Parathyroid adenoma (tissue), 2 donors: ENCODE data around the gene MTX3.

Experiments used
- H2AFZ ChIP-seq: fragments of 300-600 bp; sonication (generic); one replicate; pipeline ENCODE4 v1.7.0; 2017; ENCODE audit warnings: antibody characterized with exemption, mild to moderate bottlenecking
- H3K27ac ChIP-seq: fragments of 300-600 bp; sonication (generic); one replicate; pipeline ENCODE4 v1.7.0; 2017
- H3K27me3 ChIP-seq: fragments of 300-600 bp; sonication (generic); one replicate; pipeline ENCODE4 v1.7.0; 2017; ENCODE audit warnings: low read length; ENCODE audit not compliant: control insufficient read depth, insufficient read depth
- H3K36me3 ChIP-seq: fragments of 300-600 bp; sonication (generic); one replicate; pipeline ENCODE4 v1.7.0; 2017; ENCODE audit warnings: low read length; ENCODE audit not compliant: control insufficient read depth, insufficient read depth
- H3K4me1 ChIP-seq: fragments of 300-600 bp; sonication (generic); one replicate; pipeline ENCODE4 v1.7.0; 2017; ENCODE audit warnings: control low read depth
- H3K4me2 ChIP-seq: fragments of 300-600 bp; sonication (generic); one replicate; pipeline ENCODE4 v1.7.0; 2017; ENCODE audit warnings: low read length
- H3K4me3 ChIP-seq: fragments of 300-600 bp; sonication (generic); one replicate; pipeline ENCODE4 v1.7.0; 2017; ENCODE audit warnings: low read depth, low read length
- H3K79me2 ChIP-seq: fragments of 300-600 bp; sonication (generic); one replicate; pipeline ENCODE4 v1.7.0; 2017; ENCODE audit warnings: control low read depth
- H3K9ac ChIP-seq: fragments of 300-600 bp; sonication (generic); one replicate; pipeline ENCODE4 v1.7.0; 2017; ENCODE audit warnings: mild to moderate bottlenecking
- H3K9me3 ChIP-seq: fragments of 300-600 bp; sonication (generic); one replicate; pipeline ENCODE4 v1.7.0; 2017; ENCODE audit warnings: low read length; ENCODE audit not compliant: control insufficient read depth
- CTCF ChIP-seq: fragments of 300-600 bp; sonication (generic); IDR thresholded peaks from one replicate; pipeline ENCODE4 v1.7.0; 2017; ENCODE audit warnings: antibody characterized with exemption, mild to moderate bottlenecking
- donor health status: primary hyperparathyroidism.

The MTX3 gene

DNA sequence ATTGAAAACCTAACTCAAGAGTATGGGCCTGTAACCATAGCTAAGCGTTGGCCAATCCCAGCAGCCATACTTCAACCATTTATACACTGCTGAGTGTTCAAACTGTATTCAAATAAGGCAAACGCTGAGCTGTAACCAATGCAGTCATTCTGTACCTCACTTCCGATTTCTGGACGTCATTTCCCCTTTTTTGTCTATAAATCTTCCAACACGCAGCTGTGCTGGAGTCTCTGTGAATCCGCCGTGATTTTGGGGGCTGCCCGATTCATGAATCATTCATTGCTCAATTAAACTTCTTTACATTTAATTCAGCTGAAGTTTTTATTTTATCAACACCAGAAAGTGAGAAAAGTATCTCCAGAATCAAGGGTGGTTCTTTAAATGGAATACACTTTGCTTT, 31.7 kb downstream of the MTX3 start:
- Histone ChIP-seq H3K4me2 (no peak overlapping the region), H3K9ac (no peak overlapping the region), H3K36me3 (no peaks in the 10 kb centered on the region), H2AFZ (no peak overlapping the region), H3K79me2 (no peaks in the 10 kb centered on the region), H3K4me1 (no peaks in the 10 kb centered on the region), H3K4me3 (no peak overlapping the region), H3K9me3 (no peaks in the 10 kb centered on the region), H3K27me3 (no peaks in the 10 kb centered on the region), H3K27ac (no peak overlapping the region)
- no peak for TF ChIP-seq CTCF

- Histone ChIP-seq H3K4me1 (no peaks in the 10 kb centered on the region), H3K4me3 (no peak overlapping the region), H3K36me3 (no peaks in the 10 kb centered on the region), H3K9me3 (no peaks in the 10 kb centered on the region), H3K9ac (no peak overlapping the region), H3K4me2 (no peak overlapping the region), H2AFZ (no peak overlapping the region), H3K27me3 (no peaks in the 10 kb centered on the region), H3K27ac (no peak overlapping the region), H3K79me2 (no peaks in the 10 kb centered on the region)
- TF ChIP-seq CTCF = no peak
Observed at GRCh38 chr5:79955941-79956670, 35.0 kb downstream of the MTX3 start.

DNA sequence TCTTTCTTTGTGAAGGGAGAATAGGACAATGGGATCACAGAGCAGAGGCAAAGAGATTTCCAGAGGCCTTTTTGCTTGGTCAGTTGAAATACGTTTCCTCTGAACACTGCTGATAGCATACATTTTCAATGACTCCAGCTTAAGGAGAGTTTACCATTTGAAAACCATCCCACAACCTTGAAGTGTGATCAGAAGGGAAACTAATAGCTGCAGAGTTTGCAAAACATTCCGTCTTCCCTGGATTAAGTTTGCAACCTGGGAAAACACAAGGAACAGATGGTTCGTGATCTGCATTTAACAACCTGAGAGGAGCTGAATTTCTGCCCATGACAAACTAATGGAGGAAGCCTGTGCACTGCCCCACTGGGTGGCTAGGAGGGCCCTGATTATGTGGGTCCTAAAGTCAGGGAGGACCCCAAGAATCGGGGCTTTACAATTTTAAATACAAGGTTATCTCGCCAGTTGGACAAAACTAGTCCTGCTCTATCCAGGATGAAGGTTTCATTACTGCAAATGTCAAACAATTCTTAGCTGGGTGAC, 35.6 kb downstream of the MTX3 start:
- H3K9ac ChIP-seq = no peak overlapping the region
- no peaks in the 10 kb centered on the region for H3K27me3 ChIP-seq
- no peak for TF ChIP-seq CTCF
- H3K27ac ChIP-seq = no peak overlapping the region
- no peak overlapping the region for H3K4me3 ChIP-seq
- H3K4me2 ChIP-seq = no peak overlapping the region
- H3K4me1 ChIP-seq = no peaks in the 10 kb centered on the region
- H3K36me3 ChIP-seq = no peaks in the 10 kb centered on the region
- H3K9me3 ChIP-seq = no peaks in the 10 kb centered on the region
- no peak overlapping the region for H2AFZ ChIP-seq
- no peaks in the 10 kb centered on the region for H3K79me2 ChIP-seq

- no peaks in the 10 kb centered on the region for H3K4me1 ChIP-seq
- H3K79me2 ChIP-seq = no peaks in the 10 kb centered on the region
- no peak for TF ChIP-seq CTCF
- no peaks in the 10 kb centered on the region for H3K36me3 ChIP-seq
- H3K4me3 ChIP-seq = no peak overlapping the region
- H2AFZ ChIP-seq = no peak overlapping the region
- no peak overlapping the region for H3K27ac ChIP-seq
- no peak overlapping the region for H3K4me2 ChIP-seq
- no peaks in the 10 kb centered on the region for H3K27me3 ChIP-seq
- H3K9ac ChIP-seq = no peak overlapping the region
- no peaks in the 10 kb centered on the region for H3K9me3 ChIP-seq
Observed at GRCh38 chr5:79954620-79955019, 36.4 kb downstream of the MTX3 start.

DNA sequence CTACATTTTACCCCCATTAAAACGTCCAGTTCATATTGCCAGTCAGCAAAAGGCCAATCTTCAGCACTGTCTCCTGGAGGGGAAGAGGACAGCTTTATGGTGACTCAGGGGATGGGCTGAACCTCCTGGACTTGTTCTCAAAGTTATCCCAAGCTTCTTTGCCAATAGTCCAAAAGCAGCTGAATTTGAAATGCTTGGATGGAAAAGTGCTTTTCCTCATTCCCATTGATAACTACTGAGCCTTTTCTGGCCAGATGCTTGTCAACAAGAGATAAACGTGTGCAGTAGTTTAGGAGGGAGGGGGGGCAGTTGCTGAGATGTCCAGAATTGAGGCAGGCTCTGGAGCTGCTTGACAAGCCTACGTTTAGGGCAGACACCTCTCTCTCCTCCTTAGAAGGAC, 43.5 kb downstream of the MTX3 start:
- H2AFZ ChIP-seq = no peak overlapping the region
- no peak overlapping the region for H3K27ac ChIP-seq
- no peaks in the 10 kb centered on the region for H3K4me1 ChIP-seq
- H3K36me3 ChIP-seq = no peaks in the 10 kb centered on the region
- no peaks in the 10 kb centered on the region for H3K27me3 ChIP-seq
- no peak for TF ChIP-seq CTCF
- H3K4me3 ChIP-seq = no peak overlapping the region
- no peak overlapping the region for H3K9ac ChIP-seq
- no peaks in the 10 kb centered on the region for H3K79me2 ChIP-seq
- H3K9me3 ChIP-seq = no peaks in the 10 kb centered on the region
- no peak overlapping the region for H3K4me2 ChIP-seq
